Neural crest cell (in vitro differentiated cells): ENCODE measurements around the gene GJD2. TPM values are rescaled to one million over a fixed set of nuclear protein-coding genes. Genes with fewer than 3 reads are reported as not detected.

ENCODE experiments used
- DNase-seq: peaks from one replicate; pipeline ENCODE4 v3.0.0; 2021; ENCODE audit warnings: low read depth, mixed read lengths, low spot score
- H3K27ac Mint-ChIP-seq: one replicate; pipeline ENCODE4 v1.8.0; 2021; ENCODE audit warnings: mild to moderate bottlenecking, mixed read lengths; ENCODE audit not compliant: unreplicated experiment
- H3K27me3 Mint-ChIP-seq: 2 replicates; pipeline ENCODE4 v1.8.0; 2021; ENCODE audit warnings: low read depth, mild to moderate bottlenecking, mixed read lengths
- H3K36me3 Mint-ChIP-seq: 2 replicates; pipeline ENCODE4 v1.8.0; 2021; ENCODE audit warnings: low read depth, mild to moderate bottlenecking, mixed read lengths
- H3K4me1 Mint-ChIP-seq: 2 replicates; pipeline ENCODE4 v1.8.0; 2021; ENCODE audit warnings: mixed read lengths
- H3K4me3 Mint-ChIP-seq: one replicate; pipeline ENCODE4 v1.8.0; 2021; ENCODE audit warnings: mild to moderate bottlenecking, mixed read lengths
- H3K9me3 Mint-ChIP-seq: 2 replicates; pipeline ENCODE4 v1.8.0; 2021; ENCODE audit warnings: mixed read lengths
- CTCF ChIP-seq: fragments of 200-600 bp; sonication (generic); conservative IDR thresholded peaks from 2 replicates; pipeline ENCODE4 v1.5.0; 2021; ENCODE audit warnings: antibody characterized with exemption, mild to moderate bottlenecking
- total RNA-seq: library from RNA; stranded (reverse); gene quantifications from 2 replicates; pipeline ENCODE4 v1.2.1, GENCODE V29; 2021

GJD2 gene
- total RNA-seq, 1 donor from 2014 or later, result 0.07 TPM

DNA sequence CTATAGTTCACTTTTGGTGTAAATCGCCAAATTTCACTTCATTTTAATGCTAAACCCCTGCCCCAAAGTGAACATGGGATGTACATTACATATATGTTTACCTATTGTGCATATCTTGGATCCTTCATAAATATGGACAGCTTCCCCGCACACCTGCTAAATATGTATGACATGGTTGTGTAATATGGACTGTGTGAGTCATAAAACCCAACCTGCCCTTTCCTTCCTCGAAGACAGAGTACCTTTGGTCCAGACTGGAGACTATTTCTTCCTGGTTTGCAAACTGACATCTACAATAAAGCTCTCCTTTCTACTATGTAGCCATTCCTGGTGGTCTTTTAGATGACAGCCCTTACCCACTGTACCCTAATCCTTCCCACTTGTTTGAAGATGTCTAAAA, 28.1 kb upstream of the GJD2 start:
- no peak for TF ChIP-seq CTCF
- Mint-ChIP-seq H3K36me3 (no peaks in the 10 kb centered on the region), H3K4me1 (no peaks in the 10 kb centered on the region)

GRCh38 chr15:34780725-34781124, 25.9 kb upstream of the GJD2 start:
- no peak overlapping the region for H3K4me3 Mint-ChIP-seq

More for the DNA sequence above, 28.1 kb upstream of the GJD2 start:
- Mint-ChIP-seq H3K4me3 (no peak overlapping the region), H3K27me3 (peaks cover 39% of the 10 kb centered on the region), H3K9me3 (peaks cover 13% of the 10 kb centered on the region), H3K27ac (no peak overlapping the region)
- DNase-seq, result no peak

GRCh38 chr15:34776606-34777105, 21.9 kb upstream of the GJD2 start:
- DNase-seq, result no peak
- no peaks in the 10 kb centered on the region for H3K36me3 Mint-ChIP-seq
- no peak overlapping the region for H3K4me3 Mint-ChIP-seq

More at GRCh38 chr15:34780725-34781124, 25.9 kb upstream of the GJD2 start:
- Mint-ChIP-seq H3K36me3 (no peaks in the 10 kb centered on the region), H3K27ac (no peak overlapping the region), H3K9me3 (peaks cover 13% of the 10 kb centered on the region), H3K27me3 (peaks cover 43% of the 10 kb centered on the region), H3K4me1 (no peaks in the 10 kb centered on the region)
- no peak for DNase-seq
- TF ChIP-seq CTCF, result no peak

GRCh38 chr15:34773917-34774316, 19.1 kb upstream of the GJD2 start:
- Mint-ChIP-seq H3K4me1 (peaks cover 14% of the 10 kb centered on the region), H3K27me3 (peaks cover 21% of the 10 kb centered on the region), H3K36me3 (no peaks in the 10 kb centered on the region), H3K9me3 (no peaks in the 10 kb centered on the region), H3K27ac (no peak overlapping the region), H3K4me3 (no peak overlapping the region)
- no peak for TF ChIP-seq CTCF
- no peak for DNase-seq

More at GRCh38 chr15:34776606-34777105, 21.9 kb upstream of the GJD2 start:
- Mint-ChIP-seq H3K9me3 (peaks cover 11% of the 10 kb centered on the region), H3K27me3 (peaks cover 29% of the 10 kb centered on the region), H3K4me1 (no peaks in the 10 kb centered on the region), H3K27ac (no peak overlapping the region)
- TF ChIP-seq CTCF, result no peak

- no peak for TF ChIP-seq CTCF
- Mint-ChIP-seq H3K4me3 (no peak overlapping the region), H3K36me3 (no peaks in the 10 kb centered on the region), H3K27me3 (peaks cover 21% of the 10 kb centered on the region), H3K4me1 (peaks cover 23% of the 10 kb centered on the region), H3K27ac (no peak overlapping the region), H3K9me3 (no peaks in the 10 kb centered on the region)
- no peak for DNase-seq
These were observed 18.2 kb upstream of the GJD2 start for GRCh38 chr15:34773013-34773412.
